ENCODE results near the gene AIFM2.
"Not testable (repeated sequence)": the region's sequence is repeated elsewhere in the genome, so short reads cannot be mapped to it uniquely, and the experiment has no call there.

AIFM2 gene

GRCh38 chr10:70132098-70133029 lies at the start of gene AIFM2:
TSS of gene AIFM2 (minus strand) at chr10:70132825. CDS start at chr10:70124084, 8,741 bp downstream.
- Histone ChIP-seq H3K4me3 (ENCODE audit: low read length) (peak within 1 kb of the TSS; percentile 81), H3K27me3 (ENCODE audit: control insufficient read depth, insufficient read depth, low read length) (no peaks in the 10 kb centered on the region), H3K4me1 (ENCODE audit: control insufficient read depth, insufficient read depth, low read length) (peaks cover 3% of the 10 kb centered on the region), H3K9ac (ENCODE audit: low read length) (peak within 1 kb of the TSS; percentile 35), H3K36me3 (ENCODE audit: control insufficient read depth, insufficient read depth, low read length) (no peaks in the 10 kb centered on the region), H3K27ac (ENCODE audit: low read depth, low read length) (peak within 1 kb of the TSS; percentile 62)

GRCh38 chr10:70179209-70179608 lies 46.6 kb upstream of the AIFM2 start:
- not testable (repeated sequence) for H3K9ac ChIP-seq (ENCODE audit: low read length)

GRCh38 chr10:70178139-70178725 lies 45.6 kb upstream of the AIFM2 start:
- H3K4me1 ChIP-seq (ENCODE audit: control insufficient read depth, insufficient read depth, low read length), result no peaks in the 10 kb centered on the region
- no peaks in the 10 kb centered on the region for H3K27me3 ChIP-seq (ENCODE audit: control insufficient read depth, insufficient read depth, low read length)
- H3K4me3 ChIP-seq (ENCODE audit: low read length), result no peak overlapping the region
- no peak overlapping the region for H3K27ac ChIP-seq (ENCODE audit: low read depth, low read length)
- no peaks in the 10 kb centered on the region for H3K36me3 ChIP-seq (ENCODE audit: control insufficient read depth, insufficient read depth, low read length)
- no peak overlapping the region for H3K9ac ChIP-seq (ENCODE audit: low read length)

More at GRCh38 chr10:70179209-70179608, 46.6 kb upstream of the AIFM2 start:
- not testable (repeated sequence) for H3K4me3 ChIP-seq (ENCODE audit: low read length); H3K27me3 ChIP-seq (ENCODE audit: control insufficient read depth, insufficient read depth, low read length); H3K4me1 ChIP-seq (ENCODE audit: control insufficient read depth, insufficient read depth, low read length); H3K27ac ChIP-seq (ENCODE audit: low read depth, low read length); H3K36me3 ChIP-seq (ENCODE audit: control insufficient read depth, insufficient read depth, low read length)

GRCh38 chr10:70176441-70176840 lies 43.8 kb upstream of the AIFM2 start:
- no peaks in the 10 kb centered on the region for H3K27me3 ChIP-seq (ENCODE audit: control insufficient read depth, insufficient read depth, low read length)
- no peaks in the 10 kb centered on the region for H3K36me3 ChIP-seq (ENCODE audit: control insufficient read depth, insufficient read depth, low read length)
- no peak overlapping the region for H3K4me3 ChIP-seq (ENCODE audit: low read length)
- no peaks in the 10 kb centered on the region for H3K4me1 ChIP-seq (ENCODE audit: control insufficient read depth, insufficient read depth, low read length)
- no peak overlapping the region for H3K9ac ChIP-seq (ENCODE audit: low read length)
- H3K27ac ChIP-seq (ENCODE audit: low read depth, low read length), result no peak overlapping the region

- Histone ChIP-seq H3K4me3 (ENCODE audit: low read length) (no peak overlapping the region), H3K4me1 (ENCODE audit: control insufficient read depth, insufficient read depth, low read length) (peaks cover 4% of the 10 kb centered on the region), H3K27ac (ENCODE audit: low read depth, low read length) (no peak overlapping the region), H3K9ac (ENCODE audit: low read length) (no peak overlapping the region), H3K36me3 (ENCODE audit: control insufficient read depth, insufficient read depth, low read length) (no peaks in the 10 kb centered on the region), H3K27me3 (ENCODE audit: control insufficient read depth, insufficient read depth, low read length) (no peaks in the 10 kb centered on the region)
Measured at GRCh38 chr10:70175516-70175915, 42.9 kb upstream of the AIFM2 start.

- H3K27ac ChIP-seq (ENCODE audit: low read depth, low read length), result no peak overlapping the region
- H3K27me3 ChIP-seq (ENCODE audit: control insufficient read depth, insufficient read depth, low read length), result no peaks in the 10 kb centered on the region
- no peak overlapping the region for H3K9ac ChIP-seq (ENCODE audit: low read length)
- H3K4me1 ChIP-seq (ENCODE audit: control insufficient read depth, insufficient read depth, low read length), result peaks cover 7% of the 10 kb centered on the region
- H3K4me3 ChIP-seq (ENCODE audit: low read length), result no peak overlapping the region
- no peaks in the 10 kb centered on the region for H3K36me3 ChIP-seq (ENCODE audit: control insufficient read depth, insufficient read depth, low read length)
Measured at GRCh38 chr10:70174058-70174741, 41.6 kb upstream of the AIFM2 start.

GRCh38 chr10:70169649-70170364 lies 37.2 kb upstream of the AIFM2 start:
- H3K36me3 ChIP-seq (ENCODE audit: control insufficient read depth, insufficient read depth, low read length), result no peaks in the 10 kb centered on the region
- H3K4me1 ChIP-seq (ENCODE audit: control insufficient read depth, insufficient read depth, low read length), result peaks cover 13% of the 10 kb centered on the region
- H3K4me3 ChIP-seq (ENCODE audit: low read length), result peak overlapping the region; percentile 88
- peak overlapping the region; percentile 95 for H3K27ac ChIP-seq (ENCODE audit: low read depth, low read length)
- H3K27me3 ChIP-seq (ENCODE audit: control insufficient read depth, insufficient read depth, low read length), result no peaks in the 10 kb centered on the region
- H3K9ac ChIP-seq (ENCODE audit: low read length), result peak overlapping the region; percentile 98

GRCh38 chr10:70169011-70169410 lies 36.4 kb upstream of the AIFM2 start:
- Histone ChIP-seq H3K4me3 (ENCODE audit: low read length) (peak overlapping the region; percentile 88), H3K36me3 (ENCODE audit: control insufficient read depth, insufficient read depth, low read length) (no peaks in the 10 kb centered on the region), H3K4me1 (ENCODE audit: control insufficient read depth, insufficient read depth, low read length) (peaks cover 13% of the 10 kb centered on the region), H3K9ac (ENCODE audit: low read length) (no peak overlapping the region), H3K27me3 (ENCODE audit: control insufficient read depth, insufficient read depth, low read length) (no peaks in the 10 kb centered on the region), H3K27ac (ENCODE audit: low read depth, low read length) (no peak overlapping the region)

GRCh38 chr10:70167246-70167645 lies 34.6 kb upstream of the AIFM2 start:
- no peak overlapping the region for H3K27ac ChIP-seq (ENCODE audit: low read depth, low read length)
- H3K36me3 ChIP-seq (ENCODE audit: control insufficient read depth, insufficient read depth, low read length), result no peaks in the 10 kb centered on the region
- H3K9ac ChIP-seq (ENCODE audit: low read length), result no peak overlapping the region
- peaks cover 16% of the 10 kb centered on the region for H3K4me1 ChIP-seq (ENCODE audit: control insufficient read depth, insufficient read depth, low read length)
- H3K27me3 ChIP-seq (ENCODE audit: control insufficient read depth, insufficient read depth, low read length), result no peaks in the 10 kb centered on the region
- no peak overlapping the region for H3K4me3 ChIP-seq (ENCODE audit: low read length)

GRCh38 chr10:70166394-70166793 lies 33.8 kb upstream of the AIFM2 start:
- H3K4me1 ChIP-seq (ENCODE audit: control insufficient read depth, insufficient read depth, low read length), result peaks cover 16% of the 10 kb centered on the region

GRCh38 chr10:70164163-70164562 lies 31.5 kb upstream of the AIFM2 start:
- Histone ChIP-seq H3K4me1 (ENCODE audit: control insufficient read depth, insufficient read depth, low read length) (peaks cover 9% of the 10 kb centered on the region), H3K27me3 (ENCODE audit: control insufficient read depth, insufficient read depth, low read length) (no peaks in the 10 kb centered on the region), H3K27ac (ENCODE audit: low read depth, low read length) (no peak overlapping the region), H3K4me3 (ENCODE audit: low read length) (no peak overlapping the region), H3K9ac (ENCODE audit: low read length) (no peak overlapping the region), H3K36me3 (ENCODE audit: control insufficient read depth, insufficient read depth, low read length) (peaks cover 4% of the 10 kb centered on the region)

More at GRCh38 chr10:70166394-70166793, 33.8 kb upstream of the AIFM2 start:
- Histone ChIP-seq H3K9ac (ENCODE audit: low read length) (no peak overlapping the region), H3K36me3 (ENCODE audit: control insufficient read depth, insufficient read depth, low read length) (no peaks in the 10 kb centered on the region), H3K27me3 (ENCODE audit: control insufficient read depth, insufficient read depth, low read length) (no peaks in the 10 kb centered on the region), H3K27ac (ENCODE audit: low read depth, low read length) (no peak overlapping the region), H3K4me3 (ENCODE audit: low read length) (no peak overlapping the region)

GRCh38 chr10:70163448-70163847 lies 30.8 kb upstream of the AIFM2 start:
- H3K4me3 ChIP-seq (ENCODE audit: low read length), result no peak overlapping the region
- H3K27ac ChIP-seq (ENCODE audit: low read depth, low read length), result no peak overlapping the region
- no peaks in the 10 kb centered on the region for H3K27me3 ChIP-seq (ENCODE audit: control insufficient read depth, insufficient read depth, low read length)
- H3K36me3 ChIP-seq (ENCODE audit: control insufficient read depth, insufficient read depth, low read length), result peaks cover 4% of the 10 kb centered on the region
- H3K9ac ChIP-seq (ENCODE audit: low read length), result no peak overlapping the region
- H3K4me1 ChIP-seq (ENCODE audit: control insufficient read depth, insufficient read depth, low read length), result peaks cover 6% of the 10 kb centered on the region
